Loucy (cell line): ENCODE measurements around the gene PRKN.

Experiments
- H2AFZ ChIP-seq: fragments of 200-600 bp; sonication (generic); 2 replicates; pipeline ENCODE4 v1.6.0; 2016; ENCODE audit warnings: antibody characterized with exemption, mild to moderate bottlenecking, low read length, moderate library complexity
- H3F3A ChIP-seq: fragments of 200-600 bp; 2 replicates; pipeline ENCODE4 v1.6.0; 2016; ENCODE audit warnings: antibody characterized with exemption, low read depth, mild to moderate bottlenecking
- H3K27me3 ChIP-seq: fragments of 200-600 bp; sonication (generic); 2 replicates; pipeline ENCODE4 v1.6.1; 2014; ENCODE audit warnings: low read length, mild to moderate bottlenecking; ENCODE audit not compliant: insufficient read depth, poor library complexity, severe bottlenecking
- H3K36me3 ChIP-seq: fragments of 200-600 bp; sonication (generic); 2 replicates; pipeline ENCODE4 v1.6.1; 2016; ENCODE audit warnings: low read length; ENCODE audit not compliant: insufficient read depth
- H3K4me1 ChIP-seq: fragments of 200-600 bp; sonication (generic); 2 replicates; pipeline ENCODE4 v1.5.1; 2014; ENCODE audit warnings: low read length, mild to moderate bottlenecking; ENCODE audit not compliant: insufficient read depth, poor library complexity, severe bottlenecking
- H3K4me2 ChIP-seq: fragments of 200-600 bp; sonication (generic); 2 replicates; pipeline ENCODE4 v1.6.0; 2014; ENCODE audit warnings: antibody characterized with exemption, low read length, low read depth, mild to moderate bottlenecking; ENCODE audit not compliant: poor library complexity, severe bottlenecking
- H3K4me3 ChIP-seq: fragments of 200-600 bp; sonication (generic); 2 replicates; pipeline ENCODE4 v1.5.1; 2014; ENCODE audit warnings: low read length, mild to moderate bottlenecking, mixed read lengths; ENCODE audit not compliant: poor library complexity, severe bottlenecking
- H3K79me2 ChIP-seq: fragments of 200-600 bp; sonication (generic); 2 replicates; pipeline ENCODE4 v1.6.1; 2014; ENCODE audit warnings: low read length; ENCODE audit not compliant: insufficient read depth
- H3K9ac ChIP-seq: fragments of 200-600 bp; sonication (generic); 2 replicates; pipeline ENCODE4 v1.6.0; 2014; ENCODE audit warnings: mild to moderate bottlenecking, low read depth, low read length, moderate library complexity; ENCODE audit not compliant: poor library complexity, severe bottlenecking
- H3K9me2 ChIP-seq: fragments of 200-600 bp; sonication (generic); replicated peaks from 2 replicates; pipeline ENCODE4 v1.6.1; 2016; ENCODE audit warnings: low read depth, low read length, mixed read lengths
- H3K9me3 ChIP-seq: fragments of 200-600 bp; sonication (generic); 2 replicates; pipeline ENCODE4 v1.6.1; 2014; ENCODE audit warnings: mild to moderate bottlenecking, antibody characterized with exemption, low read length, low read depth; ENCODE audit not compliant: insufficient read depth
- H4K20me1 ChIP-seq: fragments of 200-600 bp; sonication (generic); 2 replicates; pipeline ENCODE4 v1.6.0; 2014; ENCODE audit warnings: antibody characterized with exemption, low read length, mild to moderate bottlenecking; ENCODE audit not compliant: insufficient read depth, poor library complexity, severe bottlenecking
- CTCF ChIP-seq: fragments of 200-600 bp; sonication (generic); conservative IDR thresholded peaks from 2 replicates; pipeline ENCODE4 v1.5.1; 2014; ENCODE audit warnings: mild to moderate bottlenecking, antibody characterized with exemption, low read length
- EZH2phosphoT487 ChIP-seq: fragments of 200-600 bp; IDR thresholded peaks from 2 replicates; pipeline ENCODE4 v1.6.1; 2018; ENCODE audit warnings: antibody characterized with exemption, mild to moderate bottlenecking, moderate library complexity, borderline replicate concordance

Gene PRKN

GRCh38 chr6:161351858-161352257, 1375.7 kb downstream of the PRKN start:
- no peak overlapping the region for H2AFZ ChIP-seq
- H3K9me3 ChIP-seq: peaks cover 4% of the 10 kb centered on the region; the same call in 1 of the 2 replicates
- H3K4me3 ChIP-seq: no peak overlapping the region
- H3F3A ChIP-seq: no peaks in the 10 kb centered on the region
- H3K4me2 ChIP-seq: no peak overlapping the region
- no peaks in the 10 kb centered on the region for H3K36me3 ChIP-seq
- H3K9me2 ChIP-seq: no peaks in the 10 kb centered on the region
- no peaks in the 10 kb centered on the region for H3K79me2 ChIP-seq
- H3K27me3 ChIP-seq: no peaks in the 10 kb centered on the region
- H3K4me1 ChIP-seq: no peaks in the 10 kb centered on the region
- H3K9ac ChIP-seq: no peak overlapping the region
- H4K20me1 ChIP-seq: no peaks in the 10 kb centered on the region
- TF ChIP-seq CTCF: no peak
- TF ChIP-seq EZH2phosphoT487: no peak

- no peaks in the 10 kb centered on the region for H3F3A ChIP-seq
- H4K20me1 ChIP-seq: no peaks in the 10 kb centered on the region
- no peaks in the 10 kb centered on the region for H3K79me2 ChIP-seq
- no peaks in the 10 kb centered on the region for H3K27me3 ChIP-seq
- H3K9ac ChIP-seq: no peak overlapping the region
- H3K4me1 ChIP-seq: no peaks in the 10 kb centered on the region
- TF ChIP-seq EZH2phosphoT487 (no peak), CTCF (no peak)
- no peak overlapping the region for H3K4me2 ChIP-seq
- H2AFZ ChIP-seq: no peak overlapping the region
- peaks cover 2% of the 10 kb centered on the region; the same call in 1 of the 2 replicates for H3K9me3 ChIP-seq
- no peaks in the 10 kb centered on the region for H3K9me2 ChIP-seq
- H3K4me3 ChIP-seq: no peak overlapping the region
- H3K36me3 ChIP-seq: no peaks in the 10 kb centered on the region
These were observed 1377.7 kb downstream of the PRKN start for GRCh38 chr6:161349886-161350285.

GRCh38 chr6:161348628-161348994, 1379.0 kb downstream of the PRKN start:
- Histone ChIP-seq H4K20me1 (no peaks in the 10 kb centered on the region), H3K4me1 (no peaks in the 10 kb centered on the region), H2AFZ (no peak overlapping the region), H3K36me3 (no peaks in the 10 kb centered on the region), H3K9me2 (no peaks in the 10 kb centered on the region), H3F3A (no peaks in the 10 kb centered on the region), H3K79me2 (no peaks in the 10 kb centered on the region), H3K27me3 (no peaks in the 10 kb centered on the region), H3K4me2 (no peak overlapping the region), H3K4me3 (no peak overlapping the region), H3K9ac (no peak overlapping the region), H3K9me3 (no peaks in the 10 kb centered on the region)
- no peak for TF ChIP-seq CTCF
- TF ChIP-seq EZH2phosphoT487: no peak
